ENCODE results near the gene CHD5. TPM values are rescaled to one million over a fixed set of nuclear protein-coding genes. Genes with fewer than 3 reads are reported as not detected.
A peak's percentile ranks its signal among the peaks of the same experiment; 100 is the strongest.

The CHD5 gene
- polyA plus RNA-seq, 6 donors from 2014 or later, result not detected

GRCh38 chr1:6209661-6210580 lies 29.8 kb upstream of the CHD5 start:
- DNase-seq (no peak), ATAC-seq (ENCODE audit: low read depth in 2 of 2) (peak; percentile 25 to 27)
- H3K4me3 Mint-ChIP-seq, result peak overlapping the region in 6 of 8 donors; percentile 42 to 83 (median 69)
- H3K4me1 Mint-ChIP-seq, result peaks cover 0 to 26% (median 10%) of the 10 kb centered on the region in 3 donors
- H3K27me3 Mint-ChIP-seq, result peaks cover 21 to 57% (median 26%) of the 10 kb centered on the region in 3 donors
- peaks cover 0 to under 1% (median 0%) of the 10 kb centered on the region in 7 donors for H3K9me3 Mint-ChIP-seq
- no peak overlapping the region for H3K27ac Mint-ChIP-seq
- no peaks in the 10 kb centered on the region for H3K36me3 Mint-ChIP-seq

DNA sequence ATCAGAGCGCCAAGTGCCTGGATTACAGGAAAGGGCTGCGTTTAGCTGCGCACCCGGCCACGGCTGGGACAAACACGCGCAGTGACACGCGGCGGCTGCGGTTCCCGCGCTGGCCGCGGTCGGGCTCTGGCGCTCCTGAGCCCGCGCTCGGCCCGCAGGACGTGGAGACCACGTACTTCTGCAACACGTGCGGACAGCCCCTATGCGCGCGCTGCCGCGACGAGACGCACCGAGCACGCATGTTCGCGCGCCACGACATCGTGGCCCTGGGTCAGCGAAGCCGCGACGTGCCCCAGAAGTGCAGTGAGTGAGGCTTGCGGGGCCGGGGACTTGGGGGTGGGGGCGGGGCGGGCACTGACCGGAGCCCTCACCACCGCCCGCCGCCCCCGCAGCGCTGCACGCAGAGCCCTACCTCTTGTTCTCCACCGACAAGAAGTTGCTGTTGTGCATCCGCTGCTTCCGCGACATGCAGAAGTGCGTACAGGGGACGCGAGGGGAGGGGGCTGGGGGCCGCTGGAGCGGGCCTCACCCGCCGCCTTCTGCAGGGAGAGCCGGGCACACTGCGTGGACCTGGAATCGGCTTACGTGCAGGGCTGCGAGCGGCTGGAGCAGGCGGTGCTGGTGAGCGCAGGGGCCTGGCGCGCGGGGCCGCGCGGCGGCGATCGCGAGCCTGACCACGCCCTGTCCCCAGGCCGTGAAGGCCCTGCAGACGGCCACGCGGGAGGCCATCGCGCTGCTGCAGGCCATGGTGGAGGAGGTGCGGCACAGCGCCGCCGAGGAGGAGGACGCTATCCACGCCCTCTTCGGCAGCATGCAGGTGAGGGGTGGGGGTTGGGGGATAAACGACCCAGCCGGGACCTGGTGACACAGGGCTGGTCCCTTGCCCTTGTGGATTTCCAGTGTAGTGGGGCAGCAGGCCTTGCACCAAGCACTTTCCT lies 28.9 kb upstream of the CHD5 start:
- peaks cover 0 to 2% (median 0%) of the 10 kb centered on the region in 7 donors for H3K9me3 Mint-ChIP-seq
- peak; percentile 47 to 49 for ATAC-seq (ENCODE audit: low read depth in 2 of 2)
- H3K27me3 Mint-ChIP-seq, result peaks cover 25 to 53% (median 25%) of the 10 kb centered on the region in 3 donors
- no peaks in the 10 kb centered on the region for H3K36me3 Mint-ChIP-seq
- H3K4me1 Mint-ChIP-seq, result peaks cover 0 to 29% (median 10%) of the 10 kb centered on the region in 3 donors
- H3K27ac Mint-ChIP-seq, result no peak overlapping the region
- H3K4me3 Mint-ChIP-seq, result peak overlapping the region; percentile 45 to 83 (median 69)
- DNase-seq, result no peak

- Mint-ChIP-seq H3K27ac (no peak overlapping the region), H3K4me3 (peak overlapping the region in 5 of 8 donors; percentile 20 to 69 (median 45))
Measured at GRCh38 chr1:6207921-6208320, 27.8 kb upstream of the CHD5 start.

GRCh38 chr1:6207075-6207885 lies 27.2 kb upstream of the CHD5 start:
- DNase-seq, result no peak
- peak overlapping the region; percentile 44 to 81 (median 66) for H3K4me3 Mint-ChIP-seq
- ATAC-seq (ENCODE audit: low read depth in 2 of 2), result no peak
- peaks cover 0 to 22% (median 4%) of the 10 kb centered on the region in 3 donors for H3K4me1 Mint-ChIP-seq
- H3K9me3 Mint-ChIP-seq, result peaks cover 0 to 2% (median 0%) of the 10 kb centered on the region in 7 donors
- peaks cover 17 to 52% (median 22%) of the 10 kb centered on the region in 3 donors for H3K27me3 Mint-ChIP-seq
- H3K36me3 Mint-ChIP-seq, result no peaks in the 10 kb centered on the region
- H3K27ac Mint-ChIP-seq, result peak overlapping the region in 1 of 6 donors; percentile 6

More at GRCh38 chr1:6207921-6208320, 27.8 kb upstream of the CHD5 start:
- peaks cover 0 to 2% (median 0%) of the 10 kb centered on the region in 7 donors for H3K9me3 Mint-ChIP-seq
- no peak for ATAC-seq (ENCODE audit: low read depth in 2 of 2)
- peaks cover 0 to 26% (median 10%) of the 10 kb centered on the region in 3 donors for H3K4me1 Mint-ChIP-seq
- no peak for DNase-seq
- no peaks in the 10 kb centered on the region for H3K36me3 Mint-ChIP-seq
- H3K27me3 Mint-ChIP-seq, result peaks cover 23 to 53% (median 25%) of the 10 kb centered on the region in 3 donors

GRCh38 chr1:6206520-6206855 lies 26.4 kb upstream of the CHD5 start:
- H3K4me3 Mint-ChIP-seq, result peak overlapping the region in 7 of 8 donors; percentile 44 to 81 (median 68)
- no peak for DNase-seq
- peaks cover 0 to 2% (median 0%) of the 10 kb centered on the region in 7 donors for H3K9me3 Mint-ChIP-seq
- no peak overlapping the region for H3K27ac Mint-ChIP-seq
- ATAC-seq (ENCODE audit: low read depth in 2 of 2), result no peak
- H3K27me3 Mint-ChIP-seq, result peaks cover 17 to 45% (median 17%) of the 10 kb centered on the region in 3 donors
- peaks cover 0 to 26% (median 5%) of the 10 kb centered on the region in 3 donors for H3K4me1 Mint-ChIP-seq
- H3K36me3 Mint-ChIP-seq, result no peaks in the 10 kb centered on the region

DNA sequence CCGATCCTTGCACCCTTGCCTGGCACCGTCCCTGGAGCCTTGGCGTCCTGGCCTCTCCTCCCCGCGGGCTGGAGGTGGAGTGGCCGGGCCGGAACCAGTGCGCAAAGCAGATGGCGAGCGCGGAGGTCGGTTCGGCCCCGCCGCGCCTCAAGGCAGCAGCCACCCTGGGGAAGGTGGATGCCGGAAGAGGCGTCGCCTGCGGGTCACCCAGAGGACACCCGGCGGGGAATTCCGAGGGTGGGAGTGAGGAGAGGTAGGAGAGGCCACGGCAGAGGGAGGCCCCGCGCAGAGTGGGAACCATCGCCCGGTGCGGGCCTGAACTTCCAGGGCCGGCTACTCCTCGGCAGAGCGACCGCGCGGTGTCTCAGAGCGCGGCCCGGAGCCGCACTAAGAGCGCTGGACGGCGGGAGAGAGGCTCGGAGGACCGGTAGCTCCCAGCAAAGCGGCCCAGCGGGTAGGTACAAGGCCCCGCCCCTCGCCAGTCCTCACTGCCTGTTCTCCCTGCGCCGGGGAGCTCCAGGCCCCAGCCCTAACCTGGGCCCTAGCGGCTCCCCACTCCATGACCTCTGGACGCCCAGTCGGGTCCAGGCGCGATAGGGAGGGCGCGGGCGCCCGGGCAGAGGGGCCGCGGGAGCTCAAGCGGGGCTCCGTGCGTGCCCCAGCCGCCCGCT lies 25.9 kb upstream of the CHD5 start, which contains the start of gene RNF207:
RNF207 (plus strand) TSS at position 271 of the 671 bp plus-strand sequence. CDS start 417 bp downstream, outside the sequence.
- ATAC-seq (ENCODE audit: low read depth in 2 of 2) (peak; percentile 55 to 59), DNase-seq (no peak)
- H3K9me3 Mint-ChIP-seq, result peaks cover 0 to 2% (median 0%) of the 10 kb centered on the region in 7 donors
- no peaks in the 10 kb centered on the region for H3K36me3 Mint-ChIP-seq
- H3K27me3 Mint-ChIP-seq, result peaks cover 17 to 41% (median 17%) of the 10 kb centered on the region in 3 donors
- peaks cover 1 to 29% (median 7%) of the 10 kb centered on the region in 3 donors for H3K4me1 Mint-ChIP-seq
- peak within 1 kb of the TSS; percentile 68 to 86 (median 82) for H3K4me3 Mint-ChIP-seq
- peak within 1 kb of the TSS in 2 of 6 donors; percentile 6 to 54 for H3K27ac Mint-ChIP-seq

GRCh38 chr1:6202256-6202655 lies 22.1 kb upstream of the CHD5 start:
- H3K4me3 Mint-ChIP-seq, result peak overlapping the region in 1 of 8 donors; percentile 94
- peaks cover 0 to 2% (median 0%) of the 10 kb centered on the region in 7 donors for H3K9me3 Mint-ChIP-seq
- peaks cover 0 to 6% of the 10 kb centered on the region in 2 donors for H3K36me3 Mint-ChIP-seq
- no peak for DNase-seq
- no peak for ATAC-seq (ENCODE audit: low read depth in 2 of 2)
- peaks cover 34 to 50% (median 35%) of the 10 kb centered on the region in 3 donors for H3K4me1 Mint-ChIP-seq
- peaks cover 8 to 16% (median 8%) of the 10 kb centered on the region in 3 donors for H3K27me3 Mint-ChIP-seq
- no peak overlapping the region for H3K27ac Mint-ChIP-seq

DNA sequence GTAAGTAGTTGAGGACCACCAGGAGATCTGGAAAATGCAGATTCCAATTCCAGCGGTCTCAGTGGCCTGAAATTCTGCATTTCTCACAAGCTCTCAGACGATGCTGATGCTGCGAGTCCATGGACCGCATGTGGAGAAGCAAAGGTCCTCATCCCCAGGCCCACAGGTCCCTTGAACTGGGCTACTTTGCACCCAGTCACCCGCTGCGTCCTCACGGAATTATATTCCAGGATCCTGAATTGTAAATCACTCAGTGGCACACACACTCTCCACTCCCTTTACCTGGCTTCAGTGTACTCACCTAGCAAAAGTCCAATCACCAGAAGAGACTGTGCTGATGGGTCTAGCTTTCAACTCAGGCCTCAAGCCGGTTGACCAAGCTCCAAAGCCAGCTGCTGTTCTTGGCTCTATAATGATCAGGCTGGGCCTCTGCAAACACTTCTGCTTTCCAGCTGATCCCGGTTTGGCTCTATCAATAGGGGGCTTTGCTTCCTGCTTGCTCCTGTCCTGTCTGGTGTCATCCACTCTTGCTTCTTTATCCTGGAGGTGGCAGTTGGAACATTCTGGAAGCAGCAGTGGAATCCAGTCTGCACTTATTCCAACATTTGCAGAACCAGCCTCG lies 20.2 kb upstream of the CHD5 start:
- H3K27ac Mint-ChIP-seq, result peak overlapping the region; percentile 61 to 97 (median 88)
- peaks cover 0 to 11% (median 0%) of the 10 kb centered on the region in 3 donors for H3K27me3 Mint-ChIP-seq
- H3K4me1 Mint-ChIP-seq, result peaks cover 42 to 57% (median 48%) of the 10 kb centered on the region in 3 donors
- peak overlapping the region; percentile 92 to 99 (median 96) for H3K4me3 Mint-ChIP-seq
- no peak for ATAC-seq (ENCODE audit: low read depth in 2 of 2)
- no peak for DNase-seq
- peaks cover 0 to 2% (median 0%) of the 10 kb centered on the region in 7 donors for H3K9me3 Mint-ChIP-seq
- H3K36me3 Mint-ChIP-seq, result peaks cover 12 to 14% of the 10 kb centered on the region in 2 donors

GRCh38 chr1:6199298-6200187 lies 19.4 kb upstream of the CHD5 start, which contains the start of gene RPL22:
TSS of gene RPL22 (minus strand) at chr1:6199595. CDS start at chr1:6199573, 22 bp downstream.
- DNase-seq, result peak; percentile 94
- ATAC-seq (ENCODE audit: low read depth in 2 of 2), result peak; percentile 96 to 97
- Mint-ChIP-seq H3K27ac (peak within 1 kb of the TSS; percentile 90 to 97 (median 94)), H3K4me1 (peaks cover 42 to 53% (median 48%) of the 10 kb centered on the region in 3 donors), H3K4me3 (peak within 1 kb of the TSS; percentile 92 to 99 (median 96)), H3K9me3 (peaks cover 0 to 1% (median 0%) of the 10 kb centered on the region in 7 donors), H3K36me3 (peaks cover 12 to 14% of the 10 kb centered on the region in 2 donors), H3K27me3 (peaks cover 0 to 4% (median 0%) of the 10 kb centered on the region in 3 donors)

DNA sequence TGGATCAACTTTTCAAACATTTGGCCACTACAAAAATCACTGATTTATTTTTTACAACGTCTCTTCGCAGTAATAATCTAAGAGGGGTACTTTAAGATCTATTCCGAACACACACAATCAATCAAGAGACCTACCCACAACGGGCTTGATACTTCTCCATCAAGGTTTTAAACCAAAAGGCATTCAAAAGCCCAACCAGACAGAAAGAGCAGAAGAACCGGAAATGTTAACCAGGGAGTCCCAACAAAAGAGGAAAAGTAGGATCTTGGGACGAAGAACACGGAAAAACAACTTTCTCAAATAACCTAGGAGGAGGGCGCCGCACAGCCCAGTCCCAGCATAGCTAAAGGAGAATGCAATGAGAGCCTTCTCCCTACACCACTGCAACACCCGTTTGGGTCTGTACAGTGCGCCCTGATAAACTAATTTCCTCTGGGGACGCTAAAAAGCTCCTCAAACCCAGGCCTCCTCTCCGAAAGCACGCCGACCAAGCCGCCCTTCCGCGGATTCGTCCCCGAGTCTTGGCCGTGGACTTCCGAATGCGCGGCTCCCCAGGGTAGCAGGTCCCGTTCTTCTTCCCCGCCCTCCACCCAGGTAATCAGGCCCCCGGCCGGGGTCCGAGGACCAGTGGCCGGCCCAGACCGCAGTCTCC lies 18.7 kb upstream of the CHD5 start:
- Mint-ChIP-seq H3K27ac (peak overlapping the region in 5 of 6 donors; percentile 63 to 96 (median 80)), H3K4me3 (peak overlapping the region; percentile 92 to 99 (median 96)), H3K36me3 (peaks cover 12 to 14% of the 10 kb centered on the region in 2 donors), H3K27me3 (peaks cover 0 to 3% (median 0%) of the 10 kb centered on the region in 3 donors), H3K9me3 (peaks cover 0 to 1% (median 0%) of the 10 kb centered on the region in 7 donors), H3K4me1 (peaks cover 42 to 53% (median 48%) of the 10 kb centered on the region in 3 donors)
- peak; percentile 2 to 12 for ATAC-seq (ENCODE audit: low read depth in 2 of 2)
- DNase-seq, result no peak

All from naive B cell (primary cell).